ENCODE results near the gene NUP210.

The NUP210 gene

GRCh38 chr3:13346481-13347389 lies 73.4 kb downstream of the NUP210 start:
- DNase-seq = peak; percentile 35

DNA sequence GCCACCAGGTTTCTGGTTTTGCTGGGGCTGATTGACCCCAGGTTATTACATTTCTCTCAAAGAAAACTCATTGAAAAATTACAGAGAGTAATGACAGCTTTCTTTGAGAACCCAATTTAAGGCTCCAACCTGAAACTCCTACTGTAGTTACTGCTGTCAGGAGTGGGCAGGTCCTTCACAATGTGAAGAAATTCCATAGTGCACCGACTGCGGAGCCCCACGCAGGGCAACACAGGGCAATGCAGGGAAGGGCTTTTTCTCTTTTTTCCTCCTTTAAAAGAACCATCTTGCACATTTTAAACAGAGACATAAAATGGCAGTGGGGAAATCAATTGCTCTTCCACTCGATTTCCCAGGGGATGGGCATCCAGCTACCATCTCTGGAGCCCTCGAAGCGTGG lies 74.3 kb downstream of the NUP210 start:
- DNase-seq = no peak

- no peak for DNase-seq
These were observed 74.8 kb downstream of the NUP210 start for GRCh38 chr3:13345284-13345683.

DNA sequence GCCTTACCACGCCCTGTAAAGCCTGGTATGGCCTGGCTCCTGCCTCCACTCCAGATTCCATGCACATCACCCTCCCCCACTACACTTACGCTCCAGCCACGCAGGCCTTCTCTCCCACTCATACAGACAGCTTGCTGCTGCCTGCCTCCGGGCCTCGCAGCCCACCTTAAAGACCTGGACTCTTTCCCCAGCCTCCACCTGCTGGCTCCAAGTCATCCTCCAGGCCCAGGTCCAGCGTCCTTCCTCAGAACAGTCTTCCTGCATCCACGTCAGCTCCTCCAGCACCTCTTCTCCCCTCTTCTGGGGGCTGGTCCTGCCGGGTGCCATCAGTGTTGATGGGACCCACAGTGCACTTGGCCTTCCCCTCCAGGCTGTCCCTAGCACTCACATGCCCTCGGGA lies 75.5 kb downstream of the NUP210 start:
- DNase-seq = no peak

DNA sequence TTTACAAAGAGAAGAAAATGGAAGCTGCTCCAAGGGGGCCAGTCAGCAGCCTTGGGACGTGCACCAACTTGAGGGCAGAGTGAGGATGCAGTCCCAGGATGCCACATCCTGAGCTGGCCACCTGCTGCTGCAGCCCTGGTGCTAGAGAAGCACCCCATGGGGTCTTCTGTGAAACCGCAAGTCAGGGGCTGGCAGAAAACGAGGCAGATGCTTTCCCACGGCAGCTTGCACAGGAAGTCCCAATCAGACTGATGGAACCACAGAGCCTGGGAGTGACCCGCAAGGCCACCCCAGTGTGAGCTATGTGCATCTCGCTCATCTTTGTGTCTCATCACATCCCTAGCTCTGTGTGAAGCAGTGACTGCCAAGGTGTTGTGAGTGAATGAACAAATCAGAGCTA lies 76.5 kb downstream of the NUP210 start:
- no peak for DNase-seq

- DNase-seq = no peak
These were observed 78.8 kb downstream of the NUP210 start for GRCh38 chr3:13341229-13341905.

DNA sequence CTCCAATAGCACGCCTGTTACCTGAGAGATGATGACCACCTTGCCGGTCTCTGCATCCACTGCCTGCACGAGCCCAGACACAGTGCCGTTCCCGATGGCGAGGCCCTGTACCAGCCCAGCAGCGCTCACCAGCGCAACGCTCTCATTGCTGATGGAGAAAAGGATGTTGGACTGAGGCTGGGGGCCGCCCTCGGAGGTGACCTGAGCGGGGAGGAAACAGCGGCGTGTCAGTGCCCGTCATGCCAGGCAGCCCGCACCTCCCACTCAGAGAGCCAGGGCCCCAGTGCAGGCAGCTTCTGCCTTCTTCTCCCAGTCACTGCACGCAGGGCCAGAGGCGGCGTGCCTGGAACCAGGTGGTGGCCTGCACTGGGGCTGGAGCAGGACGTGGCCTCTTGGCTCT lies 80.3 kb downstream of the NUP210 start:
- no peak for DNase-seq

DNA sequence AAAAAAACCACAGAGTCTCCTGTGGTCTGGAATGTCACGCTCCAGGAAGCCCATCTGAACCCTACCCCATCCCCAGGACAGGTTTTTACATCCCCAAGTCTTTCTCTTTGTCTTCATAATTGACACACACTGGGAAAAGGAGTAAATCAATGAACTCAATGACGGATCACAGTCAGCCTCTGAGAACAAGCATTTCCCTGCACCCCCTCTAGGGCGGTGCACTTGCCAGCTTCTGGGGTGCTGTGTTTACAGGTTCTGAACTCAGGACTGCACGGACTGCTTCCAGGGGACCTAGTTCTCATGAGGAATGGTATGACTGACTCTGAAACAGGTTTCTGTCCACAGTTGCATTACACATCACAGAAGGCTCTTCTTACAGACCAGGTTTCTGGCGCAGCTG lies 81.1 kb downstream of the NUP210 start:
- DNase-seq = no peak

GRCh38 chr3:13338231-13338630 lies 81.9 kb downstream of the NUP210 start:
- DNase-seq = no peak

GRCh38 chr3:13336592-13336991 lies 83.5 kb downstream of the NUP210 start:
- no peak for DNase-seq

GRCh38 chr3:13335503-13335902 lies 84.6 kb downstream of the NUP210 start:
- DNase-seq = no peak

GRCh38 chr3:13335059-13335458 lies 85.1 kb downstream of the NUP210 start:
- no peak for DNase-seq

DNA sequence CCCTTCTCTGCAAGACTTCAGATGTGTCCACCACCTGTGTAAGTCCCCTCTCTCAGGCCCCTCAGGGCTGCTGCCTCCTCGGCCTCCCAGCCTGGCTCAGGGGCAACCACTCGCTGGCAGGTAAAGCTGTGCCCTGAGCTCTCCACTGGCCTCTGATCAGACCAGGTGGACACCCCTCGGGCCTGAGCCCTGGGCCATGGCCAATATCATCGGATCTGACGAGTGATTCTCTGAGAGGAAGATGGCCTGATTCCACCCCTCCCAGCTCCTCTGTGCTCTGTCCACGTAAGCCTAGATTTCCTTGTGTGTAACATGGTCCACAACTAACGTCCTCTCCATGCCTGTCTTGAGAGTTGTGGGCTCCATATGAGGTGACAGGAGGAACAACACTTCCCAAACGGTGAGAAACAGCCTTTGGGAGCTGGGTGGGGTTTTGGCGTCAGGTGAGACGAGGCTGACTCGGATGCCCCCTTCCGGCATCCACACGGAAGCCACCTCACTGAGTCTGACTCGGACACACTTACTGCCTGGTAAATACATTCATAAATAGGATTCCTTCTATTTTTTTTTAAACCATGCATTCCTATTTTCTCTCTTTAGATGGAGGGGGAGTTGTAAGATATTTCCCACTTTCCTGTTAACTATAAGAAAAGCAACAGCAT lies 86.8 kb downstream of the NUP210 start:
- DNase-seq = no peak

DNA sequence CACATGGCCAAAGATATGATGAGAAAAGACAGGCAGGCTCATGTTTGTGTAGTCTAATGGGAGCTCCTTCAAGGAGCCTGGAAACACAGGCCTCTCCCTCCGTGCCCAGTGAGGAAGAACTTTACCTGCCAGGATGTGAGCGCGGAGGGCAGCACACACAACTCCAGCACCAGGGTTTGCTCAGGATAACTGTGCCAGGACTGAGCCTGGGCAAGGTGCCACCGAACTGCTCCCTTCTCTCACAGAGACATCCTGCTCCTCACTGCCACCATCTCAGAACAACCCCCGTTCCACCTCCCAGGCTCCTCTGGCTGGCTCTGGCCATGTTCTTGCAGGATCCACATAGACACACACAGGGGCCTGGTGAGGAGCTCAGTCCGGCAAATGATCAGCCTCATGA lies 87.4 kb downstream of the NUP210 start:
- no peak for DNase-seq

GRCh38 chr3:13332158-13332557 lies 88.0 kb downstream of the NUP210 start:
- DNase-seq = peak; percentile 30

DNA sequence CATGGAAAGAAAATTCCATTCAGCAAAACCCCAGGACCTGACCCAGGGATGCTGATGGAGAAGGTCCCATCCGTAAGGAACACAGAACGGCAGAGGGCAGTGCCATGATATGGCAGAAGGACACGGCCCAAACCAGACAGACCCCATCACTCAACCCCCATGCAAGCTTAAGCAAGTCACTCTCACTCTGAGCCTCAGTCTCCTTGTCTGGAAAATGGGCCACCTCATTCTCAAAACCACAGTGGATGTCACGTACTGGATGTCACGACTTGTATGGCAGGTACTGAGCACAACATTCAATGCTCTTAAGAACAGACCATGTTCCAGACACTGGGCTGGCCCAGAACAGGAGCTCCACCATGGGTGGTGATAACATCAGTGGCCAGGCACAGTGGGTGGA lies 90.4 kb downstream of the NUP210 start:
- no peak for DNase-seq

GRCh38 chr3:13325892-13326443 lies 94.2 kb downstream of the NUP210 start:
- no peak for DNase-seq

GRCh38 chr3:13324835-13325501 lies 95.2 kb downstream of the NUP210 start:
- DNase-seq = no peak

- no peak for DNase-seq
These were observed 96.3 kb downstream of the NUP210 start for GRCh38 chr3:13323822-13324221.

- no peak for DNase-seq
These were observed 97.8 kb downstream of the NUP210 start for GRCh38 chr3:13322324-13322723.

GRCh38 chr3:13319564-13320220 lies 100.4 kb downstream of the NUP210 start:
- DNase-seq = no peak

All from NCI-H1092 treated with DMSO at 0.1 percent for 48 hours (cell line).